NCI-H748 (cell line): ENCODE data around the gene APOBEC3A.

Source experiments
- DNase-seq: peaks from one replicate; lab custom pipeline; 2025; ENCODE audit not compliant: unreplicated experiment; lab: John Stamatoyannopoulos, UW

Gene APOBEC3A

DNA sequence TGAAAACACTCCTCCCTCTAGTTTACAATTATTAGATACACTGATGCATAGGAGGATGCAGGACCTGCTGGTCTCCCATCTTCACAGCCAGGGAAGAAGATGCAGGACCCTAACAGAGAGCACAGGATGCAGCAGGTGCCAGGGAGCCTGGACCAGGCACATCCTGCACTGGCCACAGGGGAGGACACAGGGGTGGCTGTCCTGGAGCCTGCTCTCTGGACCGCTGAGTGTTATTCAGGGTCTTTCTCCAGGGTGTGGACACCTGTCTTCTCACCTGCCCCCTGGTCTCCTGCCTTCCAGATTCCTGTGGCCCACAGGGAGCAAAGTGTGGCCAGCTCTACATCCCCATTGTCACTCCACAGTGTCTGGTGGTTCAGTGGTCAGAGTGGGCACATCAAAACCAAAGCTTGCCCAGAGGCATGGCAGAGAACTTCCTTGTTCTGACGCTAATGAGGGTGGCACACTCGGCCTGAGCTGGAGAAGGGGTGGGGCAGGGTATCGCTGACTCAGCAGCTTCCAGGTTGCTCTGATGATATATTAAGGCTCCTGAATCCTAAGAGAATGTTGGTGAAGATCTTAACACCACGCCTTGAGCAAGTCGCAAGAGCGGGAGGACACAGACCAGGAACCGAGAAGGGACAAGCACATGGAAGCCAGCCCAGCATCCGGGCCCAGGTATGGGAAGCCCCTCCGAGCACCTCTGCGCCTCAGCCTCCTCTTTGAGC is at the start of gene APOBEC3A:
APOBEC3A (plus strand) TSS at position 564 of the 725 bp plus-strand sequence; CDS start at position 647, 83 bp downstream.
- no peak for DNase-seq

DNA sequence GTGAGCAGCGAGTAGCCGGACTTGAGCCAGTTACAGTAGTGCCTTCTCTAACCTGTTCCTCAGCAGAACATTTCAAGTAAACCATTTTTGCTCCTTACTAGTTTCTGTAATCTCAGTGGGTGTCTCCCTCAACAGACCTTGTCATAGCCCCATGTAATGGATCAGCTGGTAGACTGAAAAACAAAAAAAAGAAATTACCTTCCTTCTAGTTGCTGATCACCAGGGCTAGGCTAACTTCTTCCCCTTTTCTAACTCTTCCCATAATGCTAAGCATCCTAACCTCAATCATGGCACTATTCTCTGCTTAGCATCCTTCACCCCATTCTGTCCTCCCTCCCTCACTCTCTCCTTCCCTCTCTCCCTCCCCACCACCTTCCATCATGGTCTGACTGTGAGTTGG is 49.6 kb upstream of the APOBEC3A start:
- DNase-seq = no peak

GRCh38 chr22:38911434-38911833 is 46.0 kb upstream of the APOBEC3A start:
- no peak for DNase-seq

- DNase-seq = no peak
Observed at GRCh38 chr22:38919631-38920190, 37.7 kb upstream of the APOBEC3A start.

DNA sequence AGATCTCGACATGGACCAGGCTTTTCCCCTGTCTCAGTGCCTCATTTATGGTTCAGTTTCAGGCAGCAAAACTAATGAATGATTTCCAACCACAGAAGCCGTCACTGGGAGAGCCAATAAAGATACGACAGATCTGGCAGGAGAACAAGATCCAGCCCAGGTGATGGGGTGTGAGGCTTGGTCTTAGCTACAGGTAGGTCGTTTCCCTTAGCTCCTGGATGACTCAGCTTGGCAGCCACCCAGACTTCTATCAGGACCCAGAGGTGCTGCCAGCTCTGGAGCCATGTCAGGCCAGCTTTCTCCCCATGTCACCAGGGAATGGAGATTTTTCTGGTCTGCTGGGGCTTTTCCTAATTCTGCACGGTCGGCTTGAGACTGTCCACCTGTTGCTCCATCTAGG is 36.3 kb upstream of the APOBEC3A start:
- no peak for DNase-seq

DNA sequence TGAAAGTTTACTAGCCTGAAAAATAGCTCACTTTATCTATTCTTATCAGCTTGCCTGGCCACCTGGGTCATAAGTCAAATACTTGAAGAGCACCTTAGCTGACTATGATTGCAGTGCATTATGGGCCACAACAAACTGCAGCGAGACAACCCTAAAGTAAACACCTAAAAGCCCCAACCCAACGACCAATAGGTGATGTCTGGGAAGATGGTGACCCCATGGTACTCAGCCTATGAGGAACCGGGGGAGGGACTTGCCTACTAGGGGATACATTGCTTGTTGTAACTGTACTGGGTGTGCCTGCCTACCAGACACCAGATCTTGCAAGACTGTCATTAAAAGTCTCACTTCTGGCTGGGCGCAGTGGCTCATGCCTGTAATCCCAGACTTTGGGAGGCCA is 35.6 kb upstream of the APOBEC3A start:
- no peak for DNase-seq

GRCh38 chr22:38923463-38924346 is 33.7 kb upstream of the APOBEC3A start:
- peak; percentile 99 for DNase-seq

DNA sequence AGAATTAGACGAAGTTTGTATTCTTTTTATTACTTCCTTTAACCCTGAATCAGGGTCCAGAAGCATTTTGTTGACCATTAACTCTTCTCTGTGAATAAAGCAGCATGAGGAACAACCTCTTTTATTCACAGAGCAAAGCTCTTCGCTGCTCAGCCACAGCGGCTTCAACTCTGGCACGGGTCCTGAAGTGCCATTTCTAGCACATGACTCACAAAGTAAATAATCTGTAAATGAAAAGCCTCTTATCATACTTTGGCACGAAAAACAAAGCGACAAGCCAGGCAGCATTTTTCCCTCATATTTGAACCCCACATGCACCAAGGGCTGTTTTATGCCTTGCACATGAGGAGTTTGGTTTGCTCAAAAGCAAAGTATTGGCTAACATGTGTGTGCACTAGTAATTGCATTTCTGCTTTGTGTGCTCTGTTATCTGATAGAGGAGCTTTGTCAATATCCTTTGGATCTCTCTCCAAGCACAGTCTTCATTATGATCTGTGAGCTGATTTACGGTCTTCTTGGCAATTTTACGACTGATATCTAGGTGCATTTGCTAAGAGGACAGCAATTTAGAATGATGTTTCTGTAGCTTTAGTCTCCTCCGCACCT is 33.0 kb upstream of the APOBEC3A start:
- peak; percentile 99 for DNase-seq

DNA sequence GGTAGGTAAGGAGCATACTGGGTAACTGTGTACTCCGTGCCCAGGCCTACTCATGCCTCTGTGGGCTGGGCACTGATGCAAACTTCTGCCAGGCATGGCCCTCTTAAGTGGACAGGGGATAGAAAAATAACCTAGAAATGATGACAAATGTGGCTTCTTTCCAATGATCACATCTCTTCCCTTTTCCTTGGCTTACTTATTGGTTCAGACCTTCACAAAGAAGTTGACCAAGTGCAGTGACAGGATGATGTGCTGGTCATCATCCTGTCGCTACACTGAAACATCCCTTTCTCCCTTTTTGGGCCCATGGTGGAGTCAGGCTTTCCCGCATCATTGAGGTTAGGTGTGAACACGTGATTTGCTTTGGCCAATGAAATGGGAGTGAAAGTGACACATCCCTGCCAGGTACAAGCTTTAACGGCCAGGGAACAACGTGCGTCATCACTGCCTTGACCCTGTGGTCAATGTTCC is 31.8 kb upstream of the APOBEC3A start:
- no peak for DNase-seq

- DNase-seq = no peak
Observed at GRCh38 chr22:38927033-38927781, 30.2 kb upstream of the APOBEC3A start.

DNA sequence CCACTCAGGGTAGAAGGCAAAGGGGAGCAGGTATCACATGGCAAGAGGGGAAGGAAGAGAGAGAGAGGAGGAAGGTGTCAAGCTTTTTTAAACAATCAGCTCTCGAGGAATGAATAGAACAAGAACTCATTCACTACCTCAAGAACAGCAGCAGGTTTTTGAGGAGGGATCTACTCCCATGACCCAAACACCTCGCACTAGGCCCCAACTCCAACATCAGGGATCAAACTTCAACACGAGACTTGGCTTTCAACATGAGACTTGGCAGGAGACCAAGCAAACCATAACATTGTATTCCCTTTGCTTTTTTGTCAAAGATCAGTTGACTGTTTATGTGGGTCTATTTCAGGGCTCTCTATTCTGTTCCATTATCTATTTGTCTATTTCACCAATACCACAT is 26.9 kb upstream of the APOBEC3A start:
- no peak for DNase-seq

GRCh38 chr22:38935023-38935422 is 22.4 kb upstream of the APOBEC3A start:
- peak; percentile 92 for DNase-seq

DNA sequence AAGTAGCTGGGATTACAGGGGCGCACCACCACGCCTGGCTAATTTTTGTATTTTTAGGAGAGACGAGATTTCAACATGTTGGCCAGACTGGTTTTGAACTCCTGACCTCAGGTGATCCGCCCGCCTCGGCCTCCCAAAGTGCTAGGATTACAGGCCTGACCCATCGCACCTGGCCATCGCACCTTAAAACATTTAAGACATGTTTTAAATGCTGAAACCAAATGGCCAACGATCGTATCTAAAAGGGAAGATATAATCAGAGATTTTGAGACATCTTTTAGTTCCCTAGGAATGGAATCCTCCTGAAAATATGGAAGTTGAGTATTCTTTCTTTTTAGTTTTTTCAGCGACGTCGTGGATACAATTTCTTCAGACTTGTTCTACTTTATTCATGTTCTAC is 21.8 kb upstream of the APOBEC3A start:
- no peak for DNase-seq

- no peak for DNase-seq
Observed at GRCh38 chr22:38936562-38936961, 20.8 kb upstream of the APOBEC3A start.

- DNase-seq = no peak
Observed at GRCh38 chr22:38937036-38937435, 20.4 kb upstream of the APOBEC3A start.

DNA sequence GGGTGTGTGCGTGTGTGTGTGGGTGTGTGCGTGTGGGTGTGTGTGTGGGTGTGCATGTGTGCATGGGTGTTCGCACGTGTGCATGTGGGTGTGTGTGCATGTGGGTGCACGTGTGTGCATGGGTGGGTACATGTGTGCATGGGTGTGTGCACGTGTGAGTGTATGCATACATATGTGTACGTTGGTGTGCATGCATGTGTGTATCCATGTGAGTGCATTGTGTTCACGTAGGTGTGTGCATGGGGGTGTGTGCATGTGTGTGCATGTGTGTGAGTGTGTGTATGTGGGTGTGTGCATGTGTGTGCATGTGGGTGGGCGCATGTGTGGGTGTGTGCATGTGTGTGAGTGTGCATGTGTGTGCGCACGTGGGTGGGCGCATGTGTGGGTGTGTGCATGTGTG is 19.9 kb upstream of the APOBEC3A start:
- no peak for DNase-seq

- no peak for DNase-seq
Observed at GRCh38 chr22:38938221-38938620, 19.2 kb upstream of the APOBEC3A start.

DNA sequence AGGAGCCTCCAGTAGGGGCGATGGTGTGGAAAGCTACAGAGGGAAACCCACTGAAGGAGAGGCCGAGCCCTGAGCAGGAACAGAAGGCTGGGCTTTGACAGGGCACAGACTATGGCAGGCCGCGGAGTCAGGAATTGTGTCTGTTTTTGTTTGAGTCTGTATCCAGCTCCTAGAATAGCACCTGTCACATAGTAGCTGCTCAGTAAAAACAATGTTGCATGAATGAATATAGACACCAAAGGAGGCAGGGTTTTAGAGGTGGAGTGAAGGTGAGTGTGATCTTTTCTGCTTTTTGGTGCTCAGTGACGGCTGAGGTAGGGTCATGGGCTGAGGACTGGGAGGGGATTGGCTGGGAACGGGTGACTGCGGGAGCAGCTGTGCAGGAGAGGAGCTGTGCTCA is 18.5 kb upstream of the APOBEC3A start:
- DNase-seq = no peak

- no peak for DNase-seq
Observed at GRCh38 chr22:38940811-38941384, 16.5 kb upstream of the APOBEC3A start.

DNA sequence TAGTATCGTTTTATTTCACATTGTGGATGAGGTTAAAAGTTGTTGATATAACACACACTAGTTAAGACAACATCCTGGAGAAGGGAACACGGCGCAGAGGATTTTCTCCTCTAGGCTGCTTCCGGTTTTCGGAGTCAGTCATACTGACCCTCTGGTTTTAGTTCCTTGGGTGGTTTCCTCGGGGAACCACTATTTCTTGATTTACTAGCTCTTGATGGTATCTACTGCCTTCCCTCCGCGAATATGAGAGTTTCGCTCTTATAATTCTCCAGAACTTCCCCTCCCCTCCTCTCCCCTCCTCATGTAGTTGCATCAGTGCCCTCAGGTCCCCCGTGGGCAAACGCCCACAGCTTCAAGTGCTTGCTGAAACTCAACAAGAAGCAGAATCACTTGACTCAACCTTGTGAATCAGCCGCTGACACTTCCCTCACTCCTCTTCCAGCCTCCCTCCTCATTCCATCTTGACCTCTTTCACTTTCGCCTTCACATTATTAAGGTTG is 15.9 kb upstream of the APOBEC3A start:
- DNase-seq = no peak
